H1 (cell line): Measurements from ENCODE around the gene BLNK. TPM values are rescaled to one million over a fixed set of nuclear protein-coding genes. Genes with fewer than 3 reads are reported as not detected.

ENCODE experiments used
- CBX5 ChIP-seq: fragments of 300-800, 300-1000 bp; sonication (generic); IDR thresholded peaks from 2 replicates; pipeline ENCODE4 v1.7.1; 2016; ENCODE audit warnings: antibody characterized with exemption, low read length, low read depth
- GTF2F1 ChIP-seq: IDR thresholded peaks from 2 replicates; pipeline ENCODE4 v1.6.1; 2012; ENCODE audit warnings: low read depth, low read length, improper control_type of control experiment, borderline replicate concordance
- KDM1A ChIP-seq: fragments of 200-600, 300-600 bp; sonication (generic); IDR thresholded peaks from 2 replicates; pipeline ENCODE4 v1.7.1; 2016; ENCODE audit warnings: mild to moderate bottlenecking, low read length, borderline replicate concordance
- KDM5A ChIP-seq: fragments of 200-600 bp; IDR thresholded peaks from 2 replicates; pipeline ENCODE4 v1.7.1; 2012; ENCODE audit warnings: mild to moderate bottlenecking, low read length, inconsistent platforms, mixed read lengths
- PHF8 ChIP-seq: fragments of 200-600 bp; sonication (generic); conservative IDR thresholded peaks from 2 replicates; pipeline ENCODE4 v1.7.1; 2012; ENCODE audit warnings: low read depth, mild to moderate bottlenecking, inconsistent platforms, low read length, moderate library complexity
- POLR2AphosphoS5 ChIP-seq: IDR thresholded peaks from 2 replicates; pipeline ENCODE4 v1.6.1; 2011; ENCODE audit warnings: low read depth, low read length
- SRF ChIP-seq: IDR thresholded peaks from 2 replicates; pipeline ENCODE4 v1.6.1; 2011; ENCODE audit warnings: mild to moderate bottlenecking, low read depth, low read length, moderate library complexity
- polyA plus RNA-seq, 7 experiments: library from polyadenylated mRNA; depleted of rRNA in 3 of 7; stranded (reverse) in 5 of 7; unstranded in 2 of 7; fragments of >200 nt in 5 of 7; fragments of 200-250 nt in 2 of 7; gene quantifications; 1 replicate in 5 of 7; 2 replicates in 1 of 7; 4 replicates in 1 of 7; pipeline versions ENCODE4 v1.2.1 to v1.2.3, GENCODE V29; 2011 to 2013; ENCODE audit warnings: missing spikeins in 2 of 7, mixed read lengths in 2 of 7
- total RNA-seq: library from RNA; stranded (reverse); fragmentation: NEBNext Ultra II Directional; extraction: Animal tissue kit (Norgen Biotek cat#: 25700); gene quantifications from 2 replicates; pipeline ENCODE4 v1.2.1, GENCODE V29; 2021

The BLNK gene
- total and polyA plus RNA-seq, 2 of the 8 experiments (the other 6 are each of a cell fraction or from before 2014, with no cell fraction given): not detected

DNA sequence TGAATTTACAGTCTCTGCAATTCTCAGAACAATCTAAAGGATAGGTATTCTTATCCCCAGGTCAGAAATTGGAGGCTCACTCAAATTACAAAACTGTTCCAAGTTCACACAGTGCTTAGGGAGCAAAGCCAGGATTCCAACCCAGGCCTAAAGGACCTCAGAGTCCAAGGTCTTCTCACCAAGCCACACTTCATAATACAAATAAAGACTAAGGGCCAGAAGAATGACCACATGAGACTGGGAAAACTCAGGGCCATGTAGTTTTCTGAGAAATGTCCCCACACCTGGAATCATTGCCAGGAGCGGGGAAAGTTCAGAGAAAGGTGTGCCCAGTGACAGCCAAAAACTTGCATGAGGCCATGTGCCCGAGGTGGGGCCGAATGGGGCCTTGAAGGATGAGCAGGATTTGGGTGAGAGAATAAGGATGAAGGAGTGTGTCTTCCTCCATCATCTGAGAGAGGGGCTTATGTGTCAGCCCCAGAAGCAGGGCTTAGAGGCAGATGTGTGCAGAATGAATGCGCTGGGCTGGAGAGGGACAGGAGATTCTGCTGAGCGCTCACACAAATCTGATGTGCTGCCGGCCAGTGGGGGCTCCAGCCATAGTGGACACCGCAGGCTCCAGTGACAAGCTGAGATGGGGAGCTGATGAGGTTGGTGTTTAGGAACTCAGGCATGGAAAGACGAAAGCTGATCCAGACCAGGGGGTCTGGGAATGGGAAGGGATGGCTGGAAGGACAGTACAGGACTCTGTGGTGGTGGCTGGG, 35.9 kb downstream of the BLNK start (continued):
- TF ChIP-seq PHF8 (no peak), KDM5A (no peak), SRF (no peak), CBX5 (no peak), POLR2AphosphoS5 (no peak), KDM1A (no peak), GTF2F1 (no peak)
- TF ChIP-seq, all 59 proteins: peak for 0
